PC-9 (cell line): ENCODE results near the gene CARD6.

Experiments used
- EZH2 ChIP-seq: fragments of 200-600 bp; sonication (generic); IDR thresholded peaks from 2 replicates; pipeline ENCODE4 v1.8.0; 2017; ENCODE audit warnings: antibody characterized with exemption, low read depth
- TF ChIP-seq, protein P1 (sequence below): fragments of 200-600 bp; sonication (generic); conservative IDR thresholded peaks from 2 replicates; pipeline ENCODE4 v1.6.1; 2017; ENCODE audit warnings: mixed run types, antibody characterized with exemption, mild to moderate bottlenecking, moderate library complexity

GRCh38 chr5:40847525-40847924, 6.4 kb downstream of the CARD6 start:
- TF ChIP-seq, protein P1, sequence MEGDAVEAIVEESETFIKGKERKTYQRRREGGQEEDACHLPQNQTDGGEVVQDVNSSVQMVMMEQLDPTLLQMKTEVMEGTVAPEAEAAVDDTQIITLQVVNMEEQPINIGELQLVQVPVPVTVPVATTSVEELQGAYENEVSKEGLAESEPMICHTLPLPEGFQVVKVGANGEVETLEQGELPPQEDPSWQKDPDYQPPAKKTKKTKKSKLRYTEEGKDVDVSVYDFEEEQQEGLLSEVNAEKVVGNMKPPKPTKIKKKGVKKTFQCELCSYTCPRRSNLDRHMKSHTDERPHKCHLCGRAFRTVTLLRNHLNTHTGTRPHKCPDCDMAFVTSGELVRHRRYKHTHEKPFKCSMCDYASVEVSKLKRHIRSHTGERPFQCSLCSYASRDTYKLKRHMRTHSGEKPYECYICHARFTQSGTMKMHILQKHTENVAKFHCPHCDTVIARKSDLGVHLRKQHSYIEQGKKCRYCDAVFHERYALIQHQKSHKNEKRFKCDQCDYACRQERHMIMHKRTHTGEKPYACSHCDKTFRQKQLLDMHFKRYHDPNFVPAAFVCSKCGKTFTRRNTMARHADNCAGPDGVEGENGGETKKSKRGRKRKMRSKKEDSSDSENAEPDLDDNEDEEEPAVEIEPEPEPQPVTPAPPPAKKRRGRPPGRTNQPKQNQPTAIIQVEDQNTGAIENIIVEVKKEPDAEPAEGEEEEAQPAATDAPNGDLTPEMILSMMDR: no peak
- TF ChIP-seq EZH2: no peak
